Measurements from ENCODE around the gene EPHB2. TPM values are rescaled to one million over a fixed set of nuclear protein-coding genes. Genes with fewer than 3 reads are reported as not detected.
A peak's percentile ranks its signal among the peaks of the same experiment; 100 is the strongest.

The EPHB2 gene
- total and polyA plus RNA-seq, 12 donors = 0.15 to 5.0 (median 0.85) TPM

GRCh38 chr1:22870201-22870871, 159.7 kb downstream of the EPHB2 start:
- Histone ChIP-seq H3K27ac (no peak overlapping the region), H3K4me1 (peaks cover 0 to 10% (median 6%) of the 10 kb centered on the region in 9 donors), H3K36me3 (no peaks in the 10 kb centered on the region), H3K9me3 (peaks cover 0 to 8% (median 0%) of the 10 kb centered on the region in 11 donors), H3K4me3 (no peak overlapping the region), H3K27me3 (peaks cover 0 to 3% (median 0%) of the 10 kb centered on the region in 7 donors)
- TF ChIP-seq, protein P1, sequence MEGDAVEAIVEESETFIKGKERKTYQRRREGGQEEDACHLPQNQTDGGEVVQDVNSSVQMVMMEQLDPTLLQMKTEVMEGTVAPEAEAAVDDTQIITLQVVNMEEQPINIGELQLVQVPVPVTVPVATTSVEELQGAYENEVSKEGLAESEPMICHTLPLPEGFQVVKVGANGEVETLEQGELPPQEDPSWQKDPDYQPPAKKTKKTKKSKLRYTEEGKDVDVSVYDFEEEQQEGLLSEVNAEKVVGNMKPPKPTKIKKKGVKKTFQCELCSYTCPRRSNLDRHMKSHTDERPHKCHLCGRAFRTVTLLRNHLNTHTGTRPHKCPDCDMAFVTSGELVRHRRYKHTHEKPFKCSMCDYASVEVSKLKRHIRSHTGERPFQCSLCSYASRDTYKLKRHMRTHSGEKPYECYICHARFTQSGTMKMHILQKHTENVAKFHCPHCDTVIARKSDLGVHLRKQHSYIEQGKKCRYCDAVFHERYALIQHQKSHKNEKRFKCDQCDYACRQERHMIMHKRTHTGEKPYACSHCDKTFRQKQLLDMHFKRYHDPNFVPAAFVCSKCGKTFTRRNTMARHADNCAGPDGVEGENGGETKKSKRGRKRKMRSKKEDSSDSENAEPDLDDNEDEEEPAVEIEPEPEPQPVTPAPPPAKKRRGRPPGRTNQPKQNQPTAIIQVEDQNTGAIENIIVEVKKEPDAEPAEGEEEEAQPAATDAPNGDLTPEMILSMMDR (IDR thresholded peaks at IDR 0.05) = no peak
- intact Hi-C loops (cut with DNase I) = no loop called here
- DNase-seq (peak; percentile 30 to 67), ATAC-seq (peak in 6 of 8 donors; percentile 34 to 81 (median 64))
- 38% methylated on average over 15 of the region's 15 CpGs for WGBS, 2 donors

DNA sequence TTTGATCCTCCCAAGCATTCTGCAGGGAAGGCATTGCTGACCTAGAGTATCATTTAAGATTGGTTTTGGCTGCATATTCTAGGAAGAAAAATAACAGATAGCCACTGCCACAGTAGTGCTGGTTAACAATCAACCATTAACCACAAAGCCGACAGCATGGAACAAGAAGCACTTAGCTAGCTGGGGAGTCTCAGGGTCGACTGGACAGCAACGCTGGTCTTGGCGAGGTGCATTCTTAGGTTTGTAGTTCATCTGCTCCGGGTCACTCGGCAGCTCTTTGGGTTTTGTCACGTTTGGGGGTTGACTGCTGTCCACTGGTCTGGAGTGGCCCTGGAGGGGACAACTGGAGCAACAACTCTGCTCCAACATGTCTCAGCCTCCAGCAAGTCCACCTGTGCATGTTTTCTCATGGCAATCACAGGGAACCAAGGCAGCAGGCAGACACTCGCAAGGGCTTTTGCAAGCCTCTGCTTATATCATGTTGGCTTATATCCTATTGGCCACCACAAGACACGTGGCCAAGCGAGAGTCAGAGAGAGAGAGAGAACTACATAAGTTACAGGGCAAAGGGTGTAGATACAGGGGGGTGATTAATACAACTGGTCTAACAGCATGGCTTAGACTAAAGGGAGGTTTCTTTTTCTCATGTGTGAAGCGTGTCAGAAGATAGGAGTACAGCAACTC, 162.5 kb downstream of the EPHB2 start:
- WGBS, 2 donors = 88 to 90% methylated on average over 11 of the region's 11 CpGs
- TF ChIP-seq, protein P1 (IDR thresholded peaks at IDR 0.05) = no peak
- ATAC-seq = no peak
- peaks cover 0 to 11% (median 0%) of the 10 kb centered on the region in 7 donors for H3K27me3 ChIP-seq
- peaks cover 0 to 10% (median 6%) of the 10 kb centered on the region in 9 donors for H3K4me1 ChIP-seq
- intact Hi-C loops (cut with DNase I) = no loop called here
- no peak overlapping the region for H3K4me3 ChIP-seq
- H3K36me3 ChIP-seq = no peaks in the 10 kb centered on the region
- peaks cover 0 to 5% (median 0%) of the 10 kb centered on the region in 11 donors for H3K9me3 ChIP-seq
- no peak overlapping the region for H3K27ac ChIP-seq
- DNase-seq = no peak

- no peak overlapping the region for H3K27ac ChIP-seq
- 83 to 89% methylated on average over 8 of the region's 8 CpGs for WGBS, 2 donors
- ATAC-seq = no peak
- intact Hi-C loops (cut with DNase I) = no loop called here
- no peaks in the 10 kb centered on the region for H3K9me3 ChIP-seq
- TF ChIP-seq, protein P1 (IDR thresholded peaks at IDR 0.05) = no peak
- H3K4me1 ChIP-seq = peaks cover 0 to 10% (median 6%) of the 10 kb centered on the region in 9 donors
- no peak for DNase-seq
- H3K36me3 ChIP-seq = no peaks in the 10 kb centered on the region
- peaks cover 0 to 24% (median 0%) of the 10 kb centered on the region in 7 donors for H3K27me3 ChIP-seq
- H3K4me3 ChIP-seq = no peak overlapping the region
Observed at GRCh38 chr1:22874785-22875184, 164.1 kb downstream of the EPHB2 start.

- Histone ChIP-seq H3K9me3 (no peaks in the 10 kb centered on the region), H3K27ac (no peak overlapping the region), H3K27me3 (peaks cover 0 to 28% (median 0%) of the 10 kb centered on the region in 7 donors), H3K4me3 (no peak overlapping the region), H3K36me3 (no peaks in the 10 kb centered on the region), H3K4me1 (peaks cover 0 to 9% (median 6%) of the 10 kb centered on the region in 9 donors)
- 52 to 59% methylated on average over 10 of the region's 10 CpGs for WGBS, 2 donors
- TF ChIP-seq, protein P1 (IDR thresholded peaks at IDR 0.05) = no peak
- intact Hi-C loops (cut with DNase I) = no loop called here
- DNase-seq (no peak), ATAC-seq (no peak)
Observed at GRCh38 chr1:22875241-22875640, 164.6 kb downstream of the EPHB2 start.
